Kidney (tissue), 14 donors: Measurements from ENCODE around the gene SRPK2. TPM values are rescaled to one million over a fixed set of nuclear protein-coding genes. Genes with fewer than 3 reads are reported as not detected.

Source experiments
- DNase-seq, 5 donors: peaks; one replicate each; pipeline ENCODE4 v3.0.0-alpha.2; 2013 to 2020
- FAIRE-seq: peaks from 2 replicates; lab custom pipeline; 2012; peaks lifted over from hg19 to GRCh38; lab: Jason Lieb, UNC
- H3K27ac ChIP-seq, 2 donors: one replicate each; pipeline ENCODE4 v1.7.0; 2013; ENCODE audit warnings: low read depth in 2 of 2, low read length in 2 of 2, inconsistent platforms in 1 of 2
- H3K27me3 ChIP-seq: one replicate; pipeline ENCODE4 v1.7.1; 2013; ENCODE audit warnings: low read length, inconsistent platforms; ENCODE audit not compliant: control insufficient read depth, insufficient read depth
- H3K36me3 ChIP-seq, 3 donors: one replicate each; pipeline versions ENCODE4 v1.7.0 to v1.7.1; 2013; ENCODE audit warnings: low read length in 3 of 3, control low read depth in 1 of 3, inconsistent platforms in 1 of 3; ENCODE audit not compliant: insufficient read depth in 3 of 3, control insufficient read depth in 2 of 3
- H3K4me1 ChIP-seq, 3 donors: one replicate each; pipeline versions ENCODE4 v1.7.0 to v1.7.1; 2013; ENCODE audit warnings: low read length in 3 of 3, inconsistent platforms in 1 of 3, low read depth in 1 of 3; ENCODE audit not compliant: control insufficient read depth in 2 of 3, insufficient read depth in 2 of 3
- H3K4me3 ChIP-seq, 3 donors: one replicate each; pipeline versions ENCODE4 v1.7.0 to v1.8.1; 2013; ENCODE audit warnings: low read length in 3 of 3, control low read depth in 1 of 3, inconsistent platforms in 1 of 3
- H3K9ac ChIP-seq, 3 donors: one replicate each; pipeline versions ENCODE4 v1.7.0 to v1.7.1; 2013; ENCODE audit warnings: low read length in 3 of 3, control low read depth in 1 of 3, inconsistent platforms in 1 of 3
- H3K9me3 ChIP-seq, 3 donors: one replicate each; pipeline versions ENCODE4 v1.7.0 to v1.7.1; 2013; ENCODE audit warnings: low read length in 3 of 3, control low read depth in 1 of 3, inconsistent platforms in 1 of 3; ENCODE audit not compliant: control insufficient read depth in 2 of 3, insufficient read depth in 1 of 3
- intact Hi-C: fragments of 100-400 bp; cut with DNase I; formaldehyde crosslinking; loops from one replicate; pipeline ENCODE4 v1.11.1; 2022
- polyA plus RNA-seq: library from polyadenylated mRNA; stranded (reverse); fragments of 350-450 nt; fragmentation: Illumina TruSeq; extraction: RNeasy Lipid Tissue Mini Kit (QIAGEN cat#74804); gene quantifications from one replicate; pipeline ENCODE4 v1.2.3, GENCODE V29; 2014; ENCODE audit warnings: low read depth, low replicate concordance; ENCODE audit not compliant: insufficient read depth
- total RNA-seq: library from RNA; stranded (reverse); fragmentation: NEBNext Ultra II Directional; extraction: Animal tissue kit (Norgen Biotek cat#: 25700); gene quantifications from one replicate; pipeline ENCODE4 v1.2.1, GENCODE V29; 2021
- TF ChIP-seq, protein P1 (sequence below): IDR thresholded peaks from 3 replicates; pipeline ENCODE4 v1.5.1; 2012; ENCODE audit warnings: mild to moderate bottlenecking, moderate library complexity, borderline replicate concordance; ENCODE audit not compliant: insufficient read depth; ENCODE audit errors: extremely low read depth
- donor health status: control.
- donor health status: control.
- donor health status: control.
- donor health status: control.
- donor health status: control.
- donor health status: DM: yes; HTN: yes; CAD: no.
- donor health status: Normal renal cell carcinoma (clear cell type).

The SRPK2 gene
- total and polyA plus RNA-seq, 2 donors from 2014 or later, result 9.9 to 43.1 TPM

- H3K4me1 ChIP-seq, result no peaks in the 10 kb centered on the region
- intact Hi-C loops, result no loop called here
Observed at GRCh38 chr7:105369944-105370343, 18.8 kb downstream of the SRPK2 start.

DNA sequence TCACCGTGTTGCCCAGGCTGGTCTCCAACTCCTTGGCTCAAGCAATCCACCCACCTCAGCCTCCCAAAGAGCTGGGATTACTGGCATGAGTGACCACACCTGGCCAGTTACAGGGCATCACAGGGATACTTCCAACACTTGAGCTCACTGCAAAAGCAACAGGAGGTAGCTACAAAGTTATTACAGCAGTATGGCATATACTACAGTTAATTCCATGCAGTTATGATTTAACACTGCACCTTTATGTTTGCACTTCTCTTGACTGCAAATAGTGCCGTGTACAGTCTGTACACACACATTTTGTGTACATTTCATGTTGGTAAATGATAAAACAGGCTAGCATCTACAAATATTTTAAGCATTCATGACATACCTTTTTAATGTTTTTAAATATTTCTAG, 21.3 kb downstream of the SRPK2 start:
- intact Hi-C loops, result no loop called here
- Histone ChIP-seq H3K9ac (no peak overlapping the region), H3K4me1 (no peaks in the 10 kb centered on the region), H3K36me3 (no peaks in the 10 kb centered on the region), H3K27ac (no peak overlapping the region), H3K4me3 (no peak overlapping the region), H3K27me3 (no peaks in the 10 kb centered on the region), H3K9me3 (no peaks in the 10 kb centered on the region)
- TF ChIP-seq, protein P1, sequence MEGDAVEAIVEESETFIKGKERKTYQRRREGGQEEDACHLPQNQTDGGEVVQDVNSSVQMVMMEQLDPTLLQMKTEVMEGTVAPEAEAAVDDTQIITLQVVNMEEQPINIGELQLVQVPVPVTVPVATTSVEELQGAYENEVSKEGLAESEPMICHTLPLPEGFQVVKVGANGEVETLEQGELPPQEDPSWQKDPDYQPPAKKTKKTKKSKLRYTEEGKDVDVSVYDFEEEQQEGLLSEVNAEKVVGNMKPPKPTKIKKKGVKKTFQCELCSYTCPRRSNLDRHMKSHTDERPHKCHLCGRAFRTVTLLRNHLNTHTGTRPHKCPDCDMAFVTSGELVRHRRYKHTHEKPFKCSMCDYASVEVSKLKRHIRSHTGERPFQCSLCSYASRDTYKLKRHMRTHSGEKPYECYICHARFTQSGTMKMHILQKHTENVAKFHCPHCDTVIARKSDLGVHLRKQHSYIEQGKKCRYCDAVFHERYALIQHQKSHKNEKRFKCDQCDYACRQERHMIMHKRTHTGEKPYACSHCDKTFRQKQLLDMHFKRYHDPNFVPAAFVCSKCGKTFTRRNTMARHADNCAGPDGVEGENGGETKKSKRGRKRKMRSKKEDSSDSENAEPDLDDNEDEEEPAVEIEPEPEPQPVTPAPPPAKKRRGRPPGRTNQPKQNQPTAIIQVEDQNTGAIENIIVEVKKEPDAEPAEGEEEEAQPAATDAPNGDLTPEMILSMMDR, result no peak
- DNase-seq (no peak), FAIRE-seq (no peak)

More at GRCh38 chr7:105369944-105370343, 18.8 kb downstream of the SRPK2 start:
- Histone ChIP-seq H3K27ac (no peak overlapping the region), H3K4me3 (no peak overlapping the region), H3K9ac (no peak overlapping the region), H3K36me3 (no peaks in the 10 kb centered on the region), H3K27me3 (no peaks in the 10 kb centered on the region), H3K9me3 (no peaks in the 10 kb centered on the region)
- TF ChIP-seq, protein P1, result no peak
- FAIRE-seq (no peak), DNase-seq (no peak)

- no peak for FAIRE-seq
- Histone ChIP-seq H3K9me3 (no peaks in the 10 kb centered on the region), H3K36me3 (no peaks in the 10 kb centered on the region), H3K9ac (no peak overlapping the region), H3K4me1 (no peaks in the 10 kb centered on the region), H3K4me3 (no peak overlapping the region), H3K27ac (no peak overlapping the region), H3K27me3 (no peaks in the 10 kb centered on the region)
- TF ChIP-seq, protein P1, result no peak
- no peak for DNase-seq
- intact Hi-C loops, result no loop called here
Observed at GRCh38 chr7:105365541-105366534, 22.9 kb downstream of the SRPK2 start.
